LoVo (cell line): ENCODE measurements around the gene ANKRD1.
A peak's percentile ranks its signal among the peaks of the same experiment; 100 is the strongest.

ENCODE experiments used
- DNase-seq: peaks from one replicate; pipeline ENCODE4 v3.0.0-alpha.2; 2016; ENCODE audit warnings: low spot score

Gene ANKRD1

GRCh38 chr10:90935581-90936275 is 14.8 kb upstream of the ANKRD1 start:
- DNase-seq, result peak; percentile 25

GRCh38 chr10:90930971-90931871 is 10.3 kb upstream of the ANKRD1 start:
- peak; percentile 74 for DNase-seq

GRCh38 chr10:90930070-90930837 is 9.4 kb upstream of the ANKRD1 start:
- peak; percentile 67 for DNase-seq

- DNase-seq, result peak; percentile 43
Observed at GRCh38 chr10:90929179-90929578, 8.3 kb upstream of the ANKRD1 start.

- DNase-seq, result no peak
Observed at GRCh38 chr10:90927293-90927692, 6.4 kb upstream of the ANKRD1 start.

- no peak for DNase-seq
Observed at GRCh38 chr10:90925079-90926029, 4.5 kb upstream of the ANKRD1 start.

GRCh38 chr10:90924552-90924951 is 3.7 kb upstream of the ANKRD1 start:
- DNase-seq, result no peak

- no peak for DNase-seq
Observed at GRCh38 chr10:90923111-90923731, 2.3 kb upstream of the ANKRD1 start.

GRCh38 chr10:90921906-90922305 is 1.0 kb upstream of the ANKRD1 start:
- no peak for DNase-seq

GRCh38 chr10:90919683-90920574 is 958 bp downstream of the ANKRD1 start:
- DNase-seq, result no peak

- DNase-seq, result no peak
Observed at GRCh38 chr10:90917968-90918318, 2.9 kb downstream of the ANKRD1 start.

- no peak for DNase-seq
Observed at GRCh38 chr10:90917238-90917967, 3.5 kb downstream of the ANKRD1 start.

GRCh38 chr10:90916392-90917237 is 4.3 kb downstream of the ANKRD1 start:
- no peak for DNase-seq

GRCh38 chr10:90915766-90916075 is 5.2 kb downstream of the ANKRD1 start:
- DNase-seq, result no peak

- no peak for DNase-seq
Observed at GRCh38 chr10:90914992-90915765, 5.7 kb downstream of the ANKRD1 start.

- DNase-seq, result no peak
Observed at GRCh38 chr10:90913774-90914420, 7.0 kb downstream of the ANKRD1 start.

GRCh38 chr10:90912854-90913479 is 7.9 kb downstream of the ANKRD1 start:
- DNase-seq, result no peak
